Measurements from ENCODE around the gene PYCARD.

GRCh38 chr16:31191697-31192428 is 10.7 kb downstream of the PYCARD start:
- TF ChIP-seq POLR2AphosphoS5 (IDR thresholded peaks at IDR 0.05) (no peak), RAD21 (conservative IDR thresholded peaks at IDR 0.05) (no peak), CTCF (IDR thresholded peaks at IDR 0.05; ENCODE audit: poor library complexity, severe bottlenecking) (no peak)
- TF ChIP-seq, protein P1, sequence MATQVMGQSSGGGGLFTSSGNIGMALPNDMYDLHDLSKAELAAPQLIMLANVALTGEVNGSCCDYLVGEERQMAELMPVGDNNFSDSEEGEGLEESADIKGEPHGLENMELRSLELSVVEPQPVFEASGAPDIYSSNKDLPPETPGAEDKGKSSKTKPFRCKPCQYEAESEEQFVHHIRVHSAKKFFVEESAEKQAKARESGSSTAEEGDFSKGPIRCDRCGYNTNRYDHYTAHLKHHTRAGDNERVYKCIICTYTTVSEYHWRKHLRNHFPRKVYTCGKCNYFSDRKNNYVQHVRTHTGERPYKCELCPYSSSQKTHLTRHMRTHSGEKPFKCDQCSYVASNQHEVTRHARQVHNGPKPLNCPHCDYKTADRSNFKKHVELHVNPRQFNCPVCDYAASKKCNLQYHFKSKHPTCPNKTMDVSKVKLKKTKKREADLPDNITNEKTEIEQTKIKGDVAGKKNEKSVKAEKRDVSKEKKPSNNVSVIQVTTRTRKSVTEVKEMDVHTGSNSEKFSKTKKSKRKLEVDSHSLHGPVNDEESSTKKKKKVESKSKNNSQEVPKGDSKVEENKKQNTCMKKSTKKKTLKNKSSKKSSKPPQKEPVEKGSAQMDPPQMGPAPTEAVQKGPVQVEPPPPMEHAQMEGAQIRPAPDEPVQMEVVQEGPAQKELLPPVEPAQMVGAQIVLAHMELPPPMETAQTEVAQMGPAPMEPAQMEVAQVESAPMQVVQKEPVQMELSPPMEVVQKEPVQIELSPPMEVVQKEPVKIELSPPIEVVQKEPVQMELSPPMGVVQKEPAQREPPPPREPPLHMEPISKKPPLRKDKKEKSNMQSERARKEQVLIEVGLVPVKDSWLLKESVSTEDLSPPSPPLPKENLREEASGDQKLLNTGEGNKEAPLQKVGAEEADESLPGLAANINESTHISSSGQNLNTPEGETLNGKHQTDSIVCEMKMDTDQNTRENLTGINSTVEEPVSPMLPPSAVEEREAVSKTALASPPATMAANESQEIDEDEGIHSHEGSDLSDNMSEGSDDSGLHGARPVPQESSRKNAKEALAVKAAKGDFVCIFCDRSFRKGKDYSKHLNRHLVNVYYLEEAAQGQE (IDR thresholded peaks at IDR 0.05; ENCODE audit: borderline replicate concordance) = no peak

Measured in neural cell (in vitro differentiated cells).